Stimulated activated naive CD8-positive, alpha-beta T cell treated with anti-CD3 and anti-CD28 coated beads, Interleukin-15, Interleukin-2, amounts not matched to agents 100 ng/mL and 50 ng/mL, for 24 hours (primary cell): Measurements from ENCODE around the gene ITGAV.

ENCODE experiments used
- H3K27ac Mint-ChIP-seq: one replicate; pipeline ENCODE4 v1.8.0; 2021; ENCODE audit warnings: mild to moderate bottlenecking, mixed read lengths
- H3K27me3 Mint-ChIP-seq: one replicate; pipeline ENCODE4 v1.8.0; 2021; ENCODE audit warnings: mixed read lengths
- H3K36me3 Mint-ChIP-seq: one replicate; pipeline ENCODE4 v1.8.0; 2021; ENCODE audit warnings: low read depth, mixed read lengths
- H3K4me1 Mint-ChIP-seq: one replicate; pipeline ENCODE4 v1.8.0; 2021; ENCODE audit warnings: low read depth, mixed read lengths
- H3K4me3 Mint-ChIP-seq: one replicate; pipeline ENCODE4 v1.8.0; 2021; ENCODE audit warnings: mild to moderate bottlenecking, mixed read lengths
- H3K9me3 Mint-ChIP-seq: one replicate; pipeline ENCODE4 v1.8.0; 2021; ENCODE audit warnings: mixed read lengths

ITGAV gene

GRCh38 chr2:186724736-186725135, 134.9 kb downstream of the ITGAV start:
- Mint-ChIP-seq H3K4me3 (no peak overlapping the region), H3K9me3 (no peaks in the 10 kb centered on the region), H3K27ac (no peak overlapping the region), H3K36me3 (no peaks in the 10 kb centered on the region), H3K4me1 (no peaks in the 10 kb centered on the region), H3K27me3 (peaks cover 2% of the 10 kb centered on the region)

- H3K4me3 Mint-ChIP-seq = no peak overlapping the region
- H3K27ac Mint-ChIP-seq = no peak overlapping the region
- no peaks in the 10 kb centered on the region for H3K4me1 Mint-ChIP-seq
- no peaks in the 10 kb centered on the region for H3K9me3 Mint-ChIP-seq
- H3K27me3 Mint-ChIP-seq = peaks cover 2% of the 10 kb centered on the region
- no peaks in the 10 kb centered on the region for H3K36me3 Mint-ChIP-seq
Observed at GRCh38 chr2:186725783-186726182, 135.9 kb downstream of the ITGAV start.

GRCh38 chr2:186726938-186727337, 137.1 kb downstream of the ITGAV start:
- peaks cover 2% of the 10 kb centered on the region for H3K27me3 Mint-ChIP-seq
- H3K36me3 Mint-ChIP-seq = no peaks in the 10 kb centered on the region
- no peaks in the 10 kb centered on the region for H3K4me1 Mint-ChIP-seq
- no peak overlapping the region for H3K27ac Mint-ChIP-seq
- H3K4me3 Mint-ChIP-seq = no peak overlapping the region
- no peaks in the 10 kb centered on the region for H3K9me3 Mint-ChIP-seq

- peaks cover 2% of the 10 kb centered on the region for H3K27me3 Mint-ChIP-seq
- H3K9me3 Mint-ChIP-seq = no peaks in the 10 kb centered on the region
- no peak overlapping the region for H3K4me3 Mint-ChIP-seq
- H3K27ac Mint-ChIP-seq = no peak overlapping the region
- H3K4me1 Mint-ChIP-seq = no peaks in the 10 kb centered on the region
- no peaks in the 10 kb centered on the region for H3K36me3 Mint-ChIP-seq
Observed at GRCh38 chr2:186728631-186729030, 138.8 kb downstream of the ITGAV start.
